Stimulated activated naive CD8-positive, alpha-beta T cell treated with anti-CD3 and anti-CD28 coated beads, Interleukin-15, amount 100 ng/mL, for 72 hours (primary cell): ENCODE measurements around the gene UBN1.

Experiments
- ATAC-seq: fragments of 150-1000 bp; cut with Tn5 transposase; 2 replicates; pipeline ENCODE4 v1.10.0; 2021; ENCODE audit warnings: mild to moderate bottlenecking, moderate library complexity
- DNase-seq, 2 donors: peaks; one replicate each; pipeline ENCODE4 v3.0.0; 2021 to 2022
- H3K27ac Mint-ChIP-seq, 2 donors: one replicate each; pipeline ENCODE4 v1.8.0; 2022; ENCODE audit warnings: mild to moderate bottlenecking in 2 of 2, mixed read lengths in 2 of 2, moderate library complexity in 2 of 2
- H3K27me3 Mint-ChIP-seq: one replicate; pipeline ENCODE4 v1.8.0; 2022; ENCODE audit warnings: mixed read lengths
- H3K4me1 Mint-ChIP-seq: one replicate; pipeline ENCODE4 v1.8.0; 2022; ENCODE audit warnings: mild to moderate bottlenecking, mixed read lengths
- H3K4me3 Mint-ChIP-seq, 2 donors: one replicate each; pipeline ENCODE4 v1.8.0; 2022; ENCODE audit warnings: mild to moderate bottlenecking in 2 of 2, mixed read lengths in 2 of 2, moderate library complexity in 1 of 2
- H3K9me3 Mint-ChIP-seq, 2 donors: one replicate each; pipeline ENCODE4 v1.8.0; 2022; ENCODE audit warnings: mixed read lengths in 2 of 2

Gene UBN1

DNA sequence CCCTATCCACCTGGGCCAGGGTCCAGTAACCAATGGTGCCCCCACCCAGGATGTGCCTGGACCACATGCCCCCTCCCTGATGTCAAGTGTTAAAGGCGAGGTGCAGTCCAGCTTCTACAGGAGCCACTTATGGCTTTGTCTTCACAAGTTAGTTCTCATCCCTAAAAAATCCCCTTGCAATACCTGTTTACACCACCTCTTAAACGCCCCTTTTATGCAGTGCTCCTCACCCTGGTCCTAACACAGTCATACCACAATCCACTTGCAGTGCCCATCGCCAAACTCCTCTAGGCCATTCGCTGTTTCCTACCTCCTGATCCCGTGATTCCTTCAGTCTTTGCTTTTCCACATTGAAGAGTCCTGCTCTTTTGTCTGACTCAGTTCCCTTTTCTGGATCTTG, 7.3 kb upstream of the UBN1 start:
- no peak for ATAC-seq
- no peak overlapping the region for H3K4me3 Mint-ChIP-seq
- no peak overlapping the region for H3K27ac Mint-ChIP-seq
- DNase-seq = no peak
- H3K4me1 Mint-ChIP-seq = peaks cover 14% of the 10 kb centered on the region
- H3K27me3 Mint-ChIP-seq = no peaks in the 10 kb centered on the region
- no peaks in the 10 kb centered on the region for H3K9me3 Mint-ChIP-seq

DNA sequence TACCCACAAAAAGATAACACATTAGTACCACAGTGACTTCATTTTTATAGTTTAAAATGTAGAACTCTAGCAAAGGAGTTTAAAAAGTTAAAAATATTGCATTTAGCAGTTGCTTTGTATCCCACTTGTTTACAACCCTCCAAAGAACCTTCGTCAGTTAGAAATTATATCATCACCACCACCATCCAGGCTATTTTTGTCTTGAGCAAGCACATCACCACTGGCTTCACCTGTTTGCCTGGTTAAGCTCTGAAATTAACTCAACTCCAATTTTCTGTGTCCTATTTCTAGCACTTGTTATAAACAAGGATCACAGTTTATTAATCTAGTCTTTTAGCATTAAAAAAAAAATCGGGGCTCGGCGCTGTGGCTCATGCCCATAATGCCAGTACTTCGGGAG, 6.3 kb upstream of the UBN1 start:
- H3K27ac Mint-ChIP-seq = no peak overlapping the region
- no peak for ATAC-seq

DNA sequence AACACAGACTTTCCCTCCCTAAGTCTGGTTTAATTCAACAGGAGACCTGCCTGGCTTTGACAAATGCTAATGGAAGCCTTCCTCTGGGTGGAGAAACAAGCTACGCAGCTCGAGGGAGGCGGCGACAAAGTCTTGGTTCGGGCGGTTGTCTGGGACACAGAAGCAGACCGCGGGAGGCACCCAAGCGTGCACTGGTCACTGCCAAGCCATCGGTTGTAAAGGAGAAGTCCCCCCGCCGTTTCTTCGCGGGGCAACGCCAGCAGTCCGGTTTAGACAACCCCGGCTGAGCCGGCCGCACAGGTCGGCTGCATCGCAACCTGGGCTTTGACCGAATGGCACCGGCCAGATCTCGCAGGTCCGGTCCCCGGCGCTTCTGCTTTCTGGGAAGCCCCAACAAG, 779 bp upstream of the UBN1 start:
- Mint-ChIP-seq H3K4me3 (peak overlapping the region; percentile 85 to 99), H3K4me1 (peaks cover 56% of the 10 kb centered on the region), H3K9me3 (no peaks in the 10 kb centered on the region), H3K27me3 (no peaks in the 10 kb centered on the region), H3K27ac (peak overlapping the region; percentile 92 to 97)
- no peak for ATAC-seq
- DNase-seq = peak in 1 of 2 donors; percentile 26

More for the DNA sequence above, 6.3 kb upstream of the UBN1 start:
- Mint-ChIP-seq H3K4me1 (peaks cover 25% of the 10 kb centered on the region), H3K9me3 (no peaks in the 10 kb centered on the region), H3K4me3 (no peak overlapping the region), H3K27me3 (no peaks in the 10 kb centered on the region)
- DNase-seq = no peak

DNA sequence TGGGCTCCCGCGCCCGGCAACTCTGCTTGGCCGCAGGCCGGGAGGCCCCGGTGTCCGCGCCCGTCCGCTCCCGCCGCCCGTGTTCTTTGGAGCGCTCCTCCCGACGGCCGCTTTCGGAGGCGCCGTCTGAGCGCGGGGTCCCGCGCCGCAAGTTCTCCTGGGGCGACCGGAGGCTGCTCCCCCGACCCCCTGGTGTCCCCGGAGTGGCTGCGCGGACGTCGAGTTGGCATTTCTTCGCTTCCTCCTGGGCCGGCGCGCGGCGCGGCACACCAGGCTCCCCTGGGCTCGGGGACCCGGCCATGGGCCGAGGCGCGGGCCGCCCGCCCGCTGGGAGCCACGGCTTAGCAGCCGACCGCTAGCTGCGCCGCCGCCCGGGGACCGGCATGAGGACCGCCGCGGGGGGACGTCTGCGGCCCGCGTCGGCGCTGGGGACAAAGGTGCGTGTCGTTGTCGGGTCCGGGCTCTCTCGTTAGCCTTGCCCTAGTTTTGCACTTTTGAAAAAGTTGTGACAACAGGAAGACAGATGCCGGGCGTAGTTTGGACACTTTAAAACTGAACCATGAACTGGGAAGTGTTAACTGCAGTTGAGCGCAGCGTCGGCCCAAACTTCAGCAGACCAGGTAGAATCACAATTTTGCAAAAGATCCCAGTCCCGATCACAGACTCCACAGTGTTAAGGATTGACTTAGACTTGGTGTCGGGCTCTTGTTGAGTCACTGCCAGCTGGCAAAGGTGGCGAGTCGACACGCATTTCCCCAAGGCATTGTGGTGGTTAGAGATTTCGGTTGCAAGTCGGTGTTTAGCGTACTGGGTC, 700 bp downstream of the UBN1 start:
- Mint-ChIP-seq H3K4me3 (peak overlapping the region; percentile 94 to 99), H3K4me1 (peaks cover 58% of the 10 kb centered on the region), H3K27ac (peak overlapping the region in 1 of 2 donors; percentile 72), H3K9me3 (no peaks in the 10 kb centered on the region), H3K27me3 (no peaks in the 10 kb centered on the region)
- ATAC-seq = peak; percentile 39
- peak; percentile 18 to 60 for DNase-seq

DNA sequence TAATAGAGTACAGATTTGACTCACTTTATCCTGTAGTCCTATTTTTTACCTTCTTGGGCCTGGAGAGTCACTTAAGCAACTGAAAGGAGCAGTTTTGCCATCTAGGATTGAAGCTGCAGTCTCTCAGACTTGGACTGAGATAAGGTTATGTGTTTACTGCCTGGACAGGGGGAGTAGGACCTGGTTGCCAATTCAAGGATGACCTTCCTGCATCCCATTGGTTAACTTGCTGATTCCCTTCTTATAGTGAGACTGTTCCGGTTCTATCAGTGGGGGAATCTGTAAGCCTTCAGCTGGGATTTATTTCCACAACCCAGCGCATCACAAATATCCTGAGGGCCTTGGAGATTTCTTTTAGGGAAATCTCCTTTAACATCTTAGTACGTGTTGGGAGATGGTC, 2.9 kb downstream of the UBN1 start:
- ATAC-seq = no peak
- no peak for DNase-seq
- Mint-ChIP-seq H3K4me1 (peaks cover 49% of the 10 kb centered on the region), H3K9me3 (no peaks in the 10 kb centered on the region), H3K27ac (no peak overlapping the region), H3K4me3 (peak overlapping the region in 1 of 2 donors; percentile 94), H3K27me3 (no peaks in the 10 kb centered on the region)

DNA sequence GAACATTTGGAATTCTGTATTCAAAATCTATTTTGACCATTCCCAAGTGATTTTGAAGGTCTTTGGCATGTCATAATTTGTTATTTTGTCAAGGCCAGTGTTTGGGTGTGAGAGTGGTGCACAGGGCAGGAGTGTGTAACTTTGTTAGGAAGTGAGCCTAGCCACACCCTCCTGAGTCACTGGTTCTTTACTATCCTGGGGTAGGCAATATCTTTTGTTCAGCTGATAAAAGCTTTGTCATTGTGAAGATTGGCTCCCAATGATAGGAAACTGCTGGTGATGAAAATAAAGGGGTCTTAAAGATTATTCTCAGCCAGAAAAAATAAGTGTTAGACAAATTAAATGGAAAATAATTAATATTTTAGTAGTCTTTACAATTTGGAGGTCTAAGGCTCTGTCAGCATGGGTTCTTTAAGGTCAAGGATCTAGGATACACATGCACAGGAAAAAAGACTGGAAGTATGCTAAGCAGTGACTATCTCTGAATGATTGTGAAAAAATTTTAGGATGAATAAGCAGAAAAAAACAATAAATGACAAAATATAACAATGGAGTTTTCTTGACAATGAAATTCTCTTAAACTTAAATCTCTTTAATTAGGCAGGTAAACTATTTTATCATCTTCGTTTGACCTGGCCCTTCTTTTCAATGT, 5.1 kb downstream of the UBN1 start:
- Mint-ChIP-seq H3K27me3 (no peaks in the 10 kb centered on the region), H3K27ac (no peak overlapping the region), H3K9me3 (no peaks in the 10 kb centered on the region), H3K4me1 (peaks cover 37% of the 10 kb centered on the region), H3K4me3 (no peak overlapping the region)
- ATAC-seq (no peak), DNase-seq (no peak)

DNA sequence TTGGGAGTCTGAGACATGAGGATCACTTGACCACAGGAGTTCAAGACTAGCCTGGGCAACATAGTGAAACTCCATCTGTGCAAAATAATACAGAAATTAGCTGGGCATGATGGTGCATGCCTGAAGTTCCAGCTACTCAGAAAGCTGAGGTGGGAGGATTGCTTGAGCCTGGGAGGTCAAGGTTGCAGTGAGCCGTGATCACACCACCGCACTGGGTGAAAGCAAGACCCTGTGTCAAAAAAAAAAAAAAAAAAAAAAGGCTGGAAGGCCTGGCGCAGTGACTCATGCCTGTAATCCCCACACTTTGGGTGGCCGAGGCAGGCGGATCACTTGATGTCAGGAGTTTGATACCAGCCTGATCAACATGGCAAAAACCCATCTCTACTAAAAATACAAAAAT, 8.1 kb downstream of the UBN1 start:
- Mint-ChIP-seq H3K9me3 (no peaks in the 10 kb centered on the region), H3K4me1 (peaks cover 13% of the 10 kb centered on the region), H3K4me3 (no peak overlapping the region), H3K27ac (no peak overlapping the region), H3K27me3 (no peaks in the 10 kb centered on the region)
- DNase-seq (no peak), ATAC-seq (no peak)

DNA sequence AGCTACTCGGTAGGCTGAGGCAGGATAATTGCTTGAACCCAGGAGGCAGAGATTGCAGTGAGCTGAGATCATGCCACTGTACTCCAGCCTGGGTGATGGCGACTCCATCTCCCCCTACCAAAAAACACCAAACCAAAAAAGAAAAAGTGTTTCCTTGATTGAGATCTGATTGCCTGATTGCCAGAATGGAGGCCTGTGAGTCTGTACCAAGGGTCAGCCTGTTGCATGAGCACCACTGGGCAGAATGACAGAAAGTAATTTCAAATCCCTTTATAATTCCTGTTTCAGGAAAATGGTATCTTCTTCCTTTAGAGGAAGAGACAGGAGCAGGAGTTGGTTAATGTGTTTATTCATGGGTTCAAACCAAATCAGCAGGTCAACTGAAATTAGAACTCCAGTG, 8.5 kb downstream of the UBN1 start:
- DNase-seq = no peak
- Mint-ChIP-seq H3K4me3 (no peak overlapping the region), H3K4me1 (peaks cover 9% of the 10 kb centered on the region), H3K9me3 (no peaks in the 10 kb centered on the region), H3K27ac (no peak overlapping the region), H3K27me3 (no peaks in the 10 kb centered on the region)
- ATAC-seq = no peak

DNA sequence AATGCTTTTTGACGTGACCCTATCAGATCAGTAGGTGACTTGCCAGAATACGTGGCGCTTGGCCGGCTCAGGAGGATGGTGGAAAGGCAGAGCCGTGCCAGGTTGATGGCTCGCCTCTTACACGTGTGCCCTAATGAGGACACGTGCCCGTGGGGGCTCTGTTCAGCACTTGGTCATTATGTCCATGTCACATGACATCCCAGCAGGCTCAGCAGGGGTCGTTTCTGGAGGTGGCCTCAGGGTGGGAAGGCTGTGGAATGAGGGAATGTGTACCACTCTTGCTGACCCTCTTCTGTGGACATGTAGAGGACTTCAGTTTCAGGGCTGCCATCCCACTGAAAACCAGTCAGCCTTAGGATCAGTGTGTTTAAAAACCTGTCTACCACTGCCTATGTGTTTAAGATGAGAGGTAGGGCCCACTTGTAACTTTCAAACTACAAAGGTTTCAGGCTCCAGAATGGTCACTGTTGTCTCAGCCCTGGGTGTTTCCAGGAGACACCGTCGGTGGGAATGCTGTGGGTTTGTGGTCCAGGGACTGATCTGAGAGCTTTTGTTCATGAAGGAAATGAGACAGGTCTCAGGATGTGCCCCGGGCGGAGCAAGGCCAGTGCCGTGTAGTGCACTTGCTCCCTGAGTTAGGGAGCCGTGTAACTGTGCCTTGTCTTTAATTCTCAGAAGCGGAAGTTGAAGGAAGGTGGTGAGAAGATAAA, 12.1 kb downstream of the UBN1 start:
- no peak for DNase-seq
- no peaks in the 10 kb centered on the region for H3K4me1 Mint-ChIP-seq
- no peak for ATAC-seq
- H3K4me3 Mint-ChIP-seq = no peak overlapping the region
- peak overlapping the region in 1 of 2 donors; percentile 91 for H3K27ac Mint-ChIP-seq
- H3K9me3 Mint-ChIP-seq = no peaks in the 10 kb centered on the region
- H3K27me3 Mint-ChIP-seq = no peaks in the 10 kb centered on the region

DNA sequence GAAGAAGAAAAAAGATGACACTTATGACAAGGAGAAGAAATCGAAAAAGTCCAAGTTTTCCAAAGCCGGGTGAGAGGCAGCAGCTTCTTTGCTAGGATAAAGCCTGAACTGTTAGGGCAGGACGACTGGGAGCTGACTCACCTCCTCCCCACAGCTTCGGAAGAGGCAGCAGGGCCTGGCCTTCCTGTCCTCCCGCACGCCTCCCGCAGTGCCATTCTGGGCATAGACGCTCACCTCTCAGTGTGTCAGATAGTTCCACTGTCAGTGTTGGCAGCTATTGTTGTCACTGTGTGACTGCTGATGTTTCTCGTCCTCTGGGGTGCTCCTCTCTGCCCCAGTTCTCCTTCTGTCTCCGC, 12.6 kb downstream of the UBN1 start:
- Mint-ChIP-seq H3K4me3 (no peak overlapping the region), H3K4me1 (no peaks in the 10 kb centered on the region), H3K9me3 (no peaks in the 10 kb centered on the region), H3K27me3 (no peaks in the 10 kb centered on the region), H3K27ac (peak overlapping the region in 1 of 2 donors; percentile 91)
- DNase-seq (no peak), ATAC-seq (no peak)

DNA sequence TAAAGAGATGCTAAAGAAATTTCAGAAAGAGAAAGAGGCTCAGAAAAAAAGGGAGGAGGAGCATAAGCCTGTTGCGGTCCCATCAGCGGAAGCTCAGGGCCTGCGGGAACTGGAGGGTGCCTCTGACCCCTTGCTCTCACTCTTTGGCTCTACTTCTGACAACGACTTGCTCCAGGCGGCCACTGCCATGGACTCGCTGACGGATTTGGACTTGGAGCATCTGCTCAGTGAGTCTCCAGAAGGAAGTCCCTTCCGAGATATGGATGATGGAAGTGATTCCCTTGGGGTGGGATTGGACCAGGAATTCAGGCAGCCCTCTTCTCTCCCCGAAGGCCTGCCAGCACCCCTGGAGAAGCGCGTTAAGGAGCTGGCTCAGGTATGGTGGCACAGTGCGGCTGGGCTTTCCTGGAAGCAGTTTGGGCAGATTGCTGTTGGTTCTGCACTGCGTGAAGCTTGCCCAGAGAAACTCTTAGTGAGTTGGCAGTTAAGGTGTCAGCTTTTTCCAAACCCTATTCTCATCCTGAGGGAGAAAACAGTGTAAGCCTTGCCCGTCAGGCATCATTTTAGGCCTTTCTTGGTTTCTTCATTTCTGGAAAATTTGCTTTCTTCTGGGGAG, 13.6 kb downstream of the UBN1 start:
- no peak overlapping the region for H3K27ac Mint-ChIP-seq
- no peak for ATAC-seq
- no peak overlapping the region for H3K4me3 Mint-ChIP-seq
- no peak for DNase-seq
- no peaks in the 10 kb centered on the region for H3K9me3 Mint-ChIP-seq
- H3K27me3 Mint-ChIP-seq = no peaks in the 10 kb centered on the region
- no peaks in the 10 kb centered on the region for H3K4me1 Mint-ChIP-seq

DNA sequence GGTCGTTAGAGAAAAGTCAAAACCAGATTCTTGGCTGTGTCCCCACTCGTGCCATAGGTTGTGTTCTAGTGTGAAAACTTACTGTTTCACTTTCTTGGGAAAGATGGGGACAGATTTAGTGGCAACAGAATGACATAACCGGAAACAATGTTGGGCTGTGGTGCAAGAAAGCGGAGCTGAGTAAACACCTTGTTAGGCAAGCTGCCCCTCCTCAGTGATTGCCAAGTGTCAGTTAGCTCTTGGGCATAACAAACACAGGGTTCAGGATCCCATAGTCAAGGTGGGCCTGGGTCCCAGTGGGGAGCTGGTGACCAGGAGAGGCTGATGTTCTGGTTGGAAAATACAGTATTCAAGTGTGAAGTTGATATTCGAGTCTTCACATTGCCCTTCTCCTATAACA, 15.4 kb downstream of the UBN1 start:
- H3K27me3 Mint-ChIP-seq = no peaks in the 10 kb centered on the region
- H3K4me1 Mint-ChIP-seq = peaks cover 5% of the 10 kb centered on the region
- ATAC-seq (no peak), DNase-seq (no peak)
- no peak overlapping the region for H3K27ac Mint-ChIP-seq
- H3K9me3 Mint-ChIP-seq = no peaks in the 10 kb centered on the region
- H3K4me3 Mint-ChIP-seq = no peak overlapping the region

DNA sequence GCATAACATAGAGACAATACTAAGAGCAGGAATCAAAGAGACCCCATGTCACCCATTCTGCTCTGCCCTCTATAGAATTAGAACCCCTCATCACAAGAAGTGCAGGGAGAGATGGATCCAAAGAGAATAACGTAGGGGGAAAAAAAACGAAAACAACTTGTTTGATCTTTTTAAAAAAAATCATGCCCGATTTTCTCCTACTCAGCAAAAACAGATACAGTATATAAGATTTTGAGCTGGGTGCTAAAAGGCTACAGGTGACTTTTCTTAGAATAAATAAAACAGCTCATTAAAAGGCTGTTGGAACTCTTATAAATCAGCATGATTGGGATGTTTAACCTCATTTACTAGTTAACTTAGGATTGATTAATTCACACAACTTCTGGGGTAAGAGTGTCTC, 17.4 kb downstream of the UBN1 start:
- H3K27me3 Mint-ChIP-seq = no peaks in the 10 kb centered on the region
- ATAC-seq (no peak), DNase-seq (no peak)
- H3K27ac Mint-ChIP-seq = peak overlapping the region in 1 of 2 donors; percentile 40
- H3K4me1 Mint-ChIP-seq = peaks cover 5% of the 10 kb centered on the region
- no peaks in the 10 kb centered on the region for H3K9me3 Mint-ChIP-seq
- no peak overlapping the region for H3K4me3 Mint-ChIP-seq

DNA sequence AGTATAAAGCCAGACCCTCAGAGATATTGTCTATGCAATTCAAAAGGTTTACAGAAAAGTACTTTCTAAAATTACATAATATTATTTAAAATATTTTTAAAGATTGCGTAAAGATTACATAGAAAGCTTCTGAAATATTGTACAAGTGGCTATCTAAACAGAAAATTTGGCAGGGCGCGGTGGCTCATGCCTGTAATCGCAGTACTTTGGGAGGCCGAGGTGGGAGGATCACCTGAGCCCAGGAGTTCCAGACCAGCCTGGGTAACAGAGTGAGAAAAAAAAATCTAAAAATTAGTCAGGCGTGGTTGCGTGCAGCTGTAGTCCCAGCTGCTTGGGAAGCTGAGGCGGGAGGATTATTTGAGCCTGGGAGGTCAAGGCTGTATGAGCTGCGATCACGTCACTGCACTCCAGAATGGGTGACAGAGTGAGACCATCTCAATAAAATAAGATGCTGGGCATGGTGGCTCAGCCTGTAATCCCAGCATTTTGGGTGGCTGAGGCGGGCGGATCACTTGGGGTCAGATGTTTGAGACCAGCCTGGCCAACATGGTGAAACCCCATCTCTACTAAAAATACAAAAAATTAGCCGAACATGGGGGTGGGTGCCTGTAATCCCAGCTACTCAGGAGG, 18.1 kb downstream of the UBN1 start:
- no peak for ATAC-seq
- Mint-ChIP-seq H3K27ac (peak overlapping the region in 1 of 2 donors; percentile 40), H3K4me3 (no peak overlapping the region), H3K9me3 (no peaks in the 10 kb centered on the region), H3K27me3 (no peaks in the 10 kb centered on the region), H3K4me1 (peaks cover 5% of the 10 kb centered on the region)
- DNase-seq = no peak

DNA sequence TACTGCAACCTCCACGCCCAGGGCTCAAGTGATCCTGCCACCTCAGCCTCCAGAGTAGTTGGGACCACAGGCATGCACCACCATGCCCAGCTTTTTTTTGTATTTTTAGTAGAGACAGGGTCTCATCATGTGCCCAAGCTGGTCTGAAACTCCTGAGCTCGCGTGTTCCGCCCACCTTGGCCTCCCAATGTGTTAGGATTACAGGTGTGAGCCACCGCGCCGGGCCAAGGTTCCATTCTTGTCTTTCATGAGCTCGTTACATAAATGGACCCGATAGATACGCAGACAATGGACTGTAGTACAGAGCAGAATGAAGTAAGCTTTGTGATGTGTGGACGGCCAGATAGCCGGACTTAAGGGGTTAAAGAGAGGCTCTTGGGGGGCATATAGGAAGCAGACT, 19.3 kb downstream of the UBN1 start:
- ATAC-seq = no peak
- H3K9me3 Mint-ChIP-seq = no peaks in the 10 kb centered on the region
- no peak for DNase-seq
- H3K4me1 Mint-ChIP-seq = peaks cover 5% of the 10 kb centered on the region
- no peak overlapping the region for H3K27ac Mint-ChIP-seq
- H3K27me3 Mint-ChIP-seq = no peaks in the 10 kb centered on the region
- no peak overlapping the region for H3K4me3 Mint-ChIP-seq
